ENCODE results near the gene ANKH.

DNA sequence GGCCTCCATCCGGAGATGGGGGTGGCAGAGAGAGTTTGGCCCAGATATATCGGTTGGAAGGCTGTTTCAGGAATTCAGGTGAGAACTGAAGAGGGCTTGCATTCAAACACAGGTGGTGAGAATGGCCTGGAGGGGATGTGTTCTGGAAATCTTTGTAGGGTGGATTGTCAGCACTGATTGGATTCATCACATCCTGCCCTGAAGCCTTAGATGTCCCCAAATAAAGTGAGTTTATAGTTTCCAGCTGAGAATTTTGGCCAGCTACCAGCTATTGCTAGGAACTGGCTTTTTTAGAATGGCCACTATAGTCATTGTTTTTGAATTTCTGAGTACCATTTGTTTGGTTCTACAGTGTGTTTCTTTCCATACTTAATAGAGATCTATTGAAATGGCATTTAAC lies 46.1 kb upstream of the ANKH start:
- TF ChIP-seq CTCF (IDR thresholded peaks at IDR 0.05) (no peak), EZH2phosphoT487 (IDR thresholded peaks at IDR 0.05) (no peak)

Measured in neural progenitor cell (in vitro differentiated cells).